ENCODE data around the gene SULT2B1. TPM values are rescaled to one million over a fixed set of nuclear protein-coding genes. Genes with fewer than 3 reads are reported as not detected.
"Not testable (repeated sequence)": the region's sequence is repeated elsewhere in the genome, so short reads cannot be mapped to it uniquely, and the experiment has no call there.

The SULT2B1 gene
- total RNA-seq, 2 experiments from 2014 or later = not detected

DNA sequence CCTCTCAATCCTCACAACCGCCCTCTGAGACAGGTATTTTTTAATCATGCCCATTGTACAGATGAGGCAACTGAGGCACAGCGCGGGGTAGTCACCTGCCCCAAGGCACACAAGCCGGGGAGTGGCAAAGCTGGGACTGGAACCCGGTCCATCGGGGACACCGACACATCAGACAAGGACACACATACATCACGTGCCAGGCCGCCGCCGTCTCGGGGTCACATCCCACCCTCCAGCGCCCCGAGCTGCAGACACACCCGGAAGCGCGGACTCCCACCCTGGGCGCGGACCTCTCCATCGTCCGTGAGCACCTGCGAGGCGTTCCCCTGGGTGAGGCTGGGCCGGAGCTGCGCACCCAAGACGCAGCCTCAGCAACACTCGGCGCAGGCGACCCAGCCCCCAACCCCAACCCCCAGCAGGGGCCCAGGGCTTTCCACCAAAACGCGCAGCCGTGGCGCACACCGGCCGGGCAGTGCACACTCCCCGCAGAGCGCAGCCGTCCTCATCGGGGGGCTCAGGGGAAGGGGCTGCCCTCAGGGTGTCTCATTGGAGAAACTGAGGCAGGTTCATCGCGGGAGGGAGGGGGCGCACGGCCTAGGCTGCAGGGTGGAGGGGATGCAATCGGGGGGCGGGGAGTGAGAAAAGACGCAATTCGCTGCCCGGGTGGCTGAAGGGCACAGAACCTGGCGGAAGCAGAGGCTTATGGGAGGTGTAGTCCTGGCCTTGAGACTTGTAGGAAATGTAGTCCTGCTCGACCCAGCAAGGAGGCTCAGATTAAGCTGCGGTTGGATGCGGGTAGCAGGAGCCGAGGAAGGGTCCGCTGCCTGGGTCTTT lies 38.5 kb upstream of the SULT2B1 start:
- POLR2A ChIA-PET = interaction anchor here (0.6 to 2.4 kb wide), 9 partner anchors 10 to 253 kb away, joined by 3 to 10 read pairs (median 3); no protein-coding TSS in a partner anchor
- Mint-ChIP-seq H3K36me3 (ENCODE audit: low read depth) (no peaks in the 10 kb centered on the region), H3K4me1 (peaks cover 19% of the 10 kb centered on the region), H3K27me3 (no peaks in the 10 kb centered on the region), H3K4me3 (no peak overlapping the region), H3K27ac (peak overlapping the region; percentile 53), H3K9me3 (no peaks in the 10 kb centered on the region)
- CTCF ChIA-PET = interaction anchor here (1.1 to 2.3 kb wide), 3 partner anchors 71 to 123 kb away, joined by 3 to 13 read pairs (median 4); no protein-coding TSS in a partner anchor
- DNase-seq = peak; percentile 78

GRCh38 chr19:48514123-48514458 lies 37.9 kb upstream of the SULT2B1 start:
- no peaks in the 10 kb centered on the region for H3K9me3 Mint-ChIP-seq
- no peak for DNase-seq
- H3K4me3 Mint-ChIP-seq = no peak overlapping the region
- no peaks in the 10 kb centered on the region for H3K36me3 Mint-ChIP-seq (ENCODE audit: low read depth)
- H3K4me1 Mint-ChIP-seq = peaks cover 19% of the 10 kb centered on the region
- no peak overlapping the region for H3K27ac Mint-ChIP-seq
- POLR2A ChIA-PET = interaction anchor here (0.6 to 2.4 kb wide), 8 partner anchors 9 to 254 kb away, joined by 3 to 10 read pairs (median 3); no protein-coding TSS in a partner anchor
- CTCF ChIA-PET = interaction anchor here (1.1 to 2.3 kb wide), 3 partner anchors 70 to 123 kb away, joined by 3 to 13 read pairs (median 4); no protein-coding TSS in a partner anchor
- H3K27me3 Mint-ChIP-seq = no peaks in the 10 kb centered on the region

- CTCF ChIA-PET = interaction anchor here (0.9 to 1.2 kb wide), 2 partner anchors 9 to 10 kb away, joined by 3 read pairs; no protein-coding TSS in a partner anchor
These were observed 35.4 kb upstream of the SULT2B1 start for GRCh38 chr19:48516536-48516935.

GRCh38 chr19:48518207-48518606 lies 33.8 kb upstream of the SULT2B1 start:
- Mint-ChIP-seq H3K4me1 (peaks cover 8% of the 10 kb centered on the region), H3K4me3 (no peak overlapping the region), H3K27ac (no peak overlapping the region), H3K9me3 (no peaks in the 10 kb centered on the region), H3K36me3 (ENCODE audit: low read depth) (no peaks in the 10 kb centered on the region), H3K27me3 (peaks cover 2% of the 10 kb centered on the region)
- ChIA-PET CTCF (interaction anchor here (1.1 to 1.6 kb wide), 4 partner anchors 12 to 70 kb away, joined by 3 to 6 read pairs (median 4); no protein-coding TSS in a partner anchor), POLR2A (no interaction called here)
- DNase-seq = no peak

More at GRCh38 chr19:48516536-48516935, 35.4 kb upstream of the SULT2B1 start:
- Mint-ChIP-seq H3K27ac (no peak overlapping the region), H3K9me3 (no peaks in the 10 kb centered on the region), H3K27me3 (no peaks in the 10 kb centered on the region), H3K4me3 (no peak overlapping the region), H3K36me3 (ENCODE audit: low read depth) (no peaks in the 10 kb centered on the region), H3K4me1 (peaks cover 8% of the 10 kb centered on the region)
- DNase-seq = no peak
- POLR2A ChIA-PET = no interaction called here

GRCh38 chr19:48519426-48519825 lies 32.5 kb upstream of the SULT2B1 start:
- not testable (repeated sequence) for DNase-seq; H3K36me3 Mint-ChIP-seq (ENCODE audit: low read depth); H3K4me1 Mint-ChIP-seq; H3K27ac Mint-ChIP-seq; H3K4me3 Mint-ChIP-seq; H3K27me3 Mint-ChIP-seq; H3K9me3 Mint-ChIP-seq
- ChIA-PET CTCF (interaction anchor here (0.6 to 1.3 kb wide), 4 partner anchors 65 to 69 kb away, joined by 3 to 4 read pairs (median 3); no protein-coding TSS in a partner anchor), POLR2A (interaction anchor here (0.6 kb wide), 1 partner anchor 368 kb away, joined by 3 read pairs; no protein-coding TSS in a partner anchor)

DNA sequence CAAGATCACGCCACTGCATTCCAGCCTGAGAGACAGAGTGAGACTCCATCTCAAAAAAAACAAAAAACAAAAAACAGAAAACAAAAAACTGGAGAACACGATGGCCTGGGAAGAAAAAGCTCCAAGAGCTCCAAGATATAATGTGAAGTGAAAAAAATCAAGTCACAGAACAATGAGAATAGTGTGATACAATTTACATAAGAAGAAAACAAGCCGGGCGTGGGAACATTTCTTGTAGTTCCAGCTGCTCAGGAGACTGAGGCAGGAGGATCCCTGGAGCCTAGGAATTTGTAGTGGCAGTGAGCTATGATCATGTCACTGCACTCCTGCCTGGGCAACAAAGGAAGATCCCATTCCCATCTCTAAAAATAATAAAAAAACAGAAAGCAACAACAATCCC lies 31.8 kb upstream of the SULT2B1 start:
- Mint-ChIP-seq H3K27ac (no peak overlapping the region), H3K27me3 (peaks cover 6% of the 10 kb centered on the region), H3K36me3 (ENCODE audit: low read depth) (peaks cover 5% of the 10 kb centered on the region), H3K4me1 (no peaks in the 10 kb centered on the region), H3K9me3 (peaks cover 4% of the 10 kb centered on the region), H3K4me3 (no peak overlapping the region)
- no peak for DNase-seq
- ChIA-PET POLR2A (interaction anchor here (0.6 kb wide), 2 partner anchors 367 to 1849 kb away, joined by 3 read pairs; no protein-coding TSS in a partner anchor), CTCF (interaction anchor here (0.6 to 1.0 kb wide), 4 partner anchors 63 to 326 kb away, joined by 3 read pairs; no protein-coding TSS in a partner anchor)

- CTCF ChIA-PET = interaction anchor here (1.6 kb wide), 1 partner anchor 18 kb away, joined by 5 read pairs; no protein-coding TSS in a partner anchor
- Mint-ChIP-seq H3K27me3 (peaks cover 6% of the 10 kb centered on the region), H3K27ac (no peak overlapping the region), H3K36me3 (ENCODE audit: low read depth) (peaks cover 7% of the 10 kb centered on the region), H3K4me1 (no peaks in the 10 kb centered on the region), H3K4me3 (no peak overlapping the region), H3K9me3 (peaks cover 23% of the 10 kb centered on the region)
- POLR2A ChIA-PET = no interaction called here
- DNase-seq = no peak
These were observed 27.8 kb upstream of the SULT2B1 start for GRCh38 chr19:48524221-48524620.

GRCh38 chr19:48524732-48525131 lies 27.2 kb upstream of the SULT2B1 start:
- Mint-ChIP-seq H3K9me3 (peaks cover 24% of the 10 kb centered on the region), H3K4me3 (no peak overlapping the region), H3K4me1 (no peaks in the 10 kb centered on the region), H3K36me3 (ENCODE audit: low read depth) (peaks cover 7% of the 10 kb centered on the region), H3K27ac (no peak overlapping the region), H3K27me3 (peaks cover 6% of the 10 kb centered on the region)
- ChIA-PET POLR2A (no interaction called here), CTCF (interaction anchor here (1.1 kb wide), 1 partner anchor 60 kb away, joined by 5 read pairs; no protein-coding TSS in a partner anchor)
- no peak for DNase-seq

DNA sequence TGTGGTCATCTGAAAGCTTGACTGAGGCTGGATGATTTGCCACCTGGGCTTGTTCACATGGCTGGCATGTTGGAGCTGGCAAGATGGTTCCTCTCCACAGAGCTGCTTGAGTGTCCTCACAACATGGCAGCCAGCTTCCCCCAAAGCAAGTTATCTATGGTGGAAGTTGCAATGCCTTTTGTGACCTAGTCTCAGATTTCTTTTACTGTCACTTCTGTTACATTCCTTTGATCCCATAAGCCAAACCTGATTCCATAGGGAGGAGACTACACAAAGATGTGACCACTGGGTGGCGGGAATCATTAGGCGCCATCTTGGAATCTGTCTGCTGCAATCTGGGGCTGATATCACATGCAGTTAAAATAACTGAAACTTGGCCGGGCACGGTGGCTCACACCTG lies 22.8 kb upstream of the SULT2B1 start:
- no peak for DNase-seq
- CTCF ChIA-PET = no interaction called here
- Mint-ChIP-seq H3K4me3 (no peak overlapping the region), H3K9me3 (peaks cover 22% of the 10 kb centered on the region), H3K36me3 (ENCODE audit: low read depth) (peaks cover 5% of the 10 kb centered on the region), H3K4me1 (no peaks in the 10 kb centered on the region), H3K27ac (no peak overlapping the region), H3K27me3 (peaks cover 2% of the 10 kb centered on the region)
- POLR2A ChIA-PET = no interaction called here

- POLR2A ChIA-PET = no interaction called here
- Mint-ChIP-seq H3K9me3 (peaks cover 19% of the 10 kb centered on the region), H3K36me3 (ENCODE audit: low read depth) (peaks cover 3% of the 10 kb centered on the region), H3K27ac (no peak overlapping the region), H3K27me3 (no peaks in the 10 kb centered on the region), H3K4me1 (no peaks in the 10 kb centered on the region), H3K4me3 (no peak overlapping the region)
- no peak for DNase-seq
- CTCF ChIA-PET = interaction anchor here (1.0 kb wide), 1 partner anchor 12 kb away, joined by 4 read pairs; no protein-coding TSS in a partner anchor
These were observed 21.8 kb upstream of the SULT2B1 start for GRCh38 chr19:48530066-48530720.

DNA sequence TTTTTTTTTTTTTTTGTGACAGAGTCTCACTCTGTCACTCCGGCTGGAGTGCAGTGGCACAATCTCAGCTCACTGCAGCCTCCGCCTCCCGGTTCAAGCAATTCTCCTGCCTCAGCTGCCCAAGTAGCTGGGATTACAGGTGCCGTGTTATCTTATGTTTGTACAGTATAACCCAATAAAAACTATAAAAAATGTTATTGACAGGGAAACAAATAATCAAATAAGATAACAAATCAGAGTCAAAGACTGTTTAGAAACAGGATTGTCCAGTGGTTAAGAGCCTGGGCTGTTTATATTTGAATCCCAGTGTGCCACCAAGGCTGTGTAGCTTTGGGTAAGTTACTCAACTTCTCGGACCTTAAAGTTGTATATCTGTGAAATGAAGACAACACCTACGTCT lies 21.2 kb upstream of the SULT2B1 start:
- ChIA-PET POLR2A (no interaction called here), CTCF (interaction anchor here (1.0 kb wide), 1 partner anchor 12 kb away, joined by 4 read pairs; no protein-coding TSS in a partner anchor)
- no peak for DNase-seq
- H3K9me3 Mint-ChIP-seq = peaks cover 19% of the 10 kb centered on the region
- H3K27ac Mint-ChIP-seq = no peak overlapping the region
- H3K4me1 Mint-ChIP-seq = no peaks in the 10 kb centered on the region
- H3K27me3 Mint-ChIP-seq = no peaks in the 10 kb centered on the region
- peaks cover 3% of the 10 kb centered on the region for H3K36me3 Mint-ChIP-seq (ENCODE audit: low read depth)
- no peak overlapping the region for H3K4me3 Mint-ChIP-seq

GRCh38 chr19:48533770-48534169 lies 18.2 kb upstream of the SULT2B1 start:
- H3K36me3 Mint-ChIP-seq (ENCODE audit: low read depth) = peaks cover 3% of the 10 kb centered on the region
- CTCF ChIA-PET = interaction anchor here (1.2 kb wide), 1 partner anchor 44 kb away, joined by 3 read pairs; no protein-coding TSS in a partner anchor
- POLR2A ChIA-PET = no interaction called here
- peaks cover 4% of the 10 kb centered on the region for H3K9me3 Mint-ChIP-seq
- no peaks in the 10 kb centered on the region for H3K4me1 Mint-ChIP-seq
- no peaks in the 10 kb centered on the region for H3K27me3 Mint-ChIP-seq
- DNase-seq = no peak
- no peak overlapping the region for H3K27ac Mint-ChIP-seq
- H3K4me3 Mint-ChIP-seq = no peak overlapping the region

- Mint-ChIP-seq H3K36me3 (ENCODE audit: low read depth) (no peaks in the 10 kb centered on the region), H3K9me3 (no peaks in the 10 kb centered on the region), H3K27me3 (no peaks in the 10 kb centered on the region), H3K4me1 (no peaks in the 10 kb centered on the region), H3K27ac (no peak overlapping the region), H3K4me3 (no peak overlapping the region)
- ChIA-PET POLR2A (no interaction called here), CTCF (no interaction called here)
- no peak for DNase-seq
These were observed 14.4 kb upstream of the SULT2B1 start for GRCh38 chr19:48537541-48537940.
